Stimulated activated naive CD8-positive, alpha-beta T cell treated with anti-CD3 and anti-CD28 coated beads, Interleukin-15, amount 100 ng/mL, for 72 hours (primary cell): ENCODE measurements around the gene HAGH.
"Not testable (repeated sequence)": the region's sequence is repeated elsewhere in the genome, so short reads cannot be mapped to it uniquely, and the experiment has no call there.

Source experiments
- ATAC-seq: fragments of 150-1000 bp; cut with Tn5 transposase; 2 replicates; pipeline ENCODE4 v1.10.0; 2021; ENCODE audit warnings: mild to moderate bottlenecking, moderate library complexity
- DNase-seq, 2 donors: peaks; one replicate each; pipeline ENCODE4 v3.0.0; 2021 to 2022
- H3K27ac Mint-ChIP-seq, 2 donors: one replicate each; pipeline ENCODE4 v1.8.0; 2022; ENCODE audit warnings: mild to moderate bottlenecking in 2 of 2, mixed read lengths in 2 of 2, moderate library complexity in 2 of 2
- H3K27me3 Mint-ChIP-seq: one replicate; pipeline ENCODE4 v1.8.0; 2022; ENCODE audit warnings: mixed read lengths
- H3K4me1 Mint-ChIP-seq: one replicate; pipeline ENCODE4 v1.8.0; 2022; ENCODE audit warnings: mild to moderate bottlenecking, mixed read lengths
- H3K4me3 Mint-ChIP-seq, 2 donors: one replicate each; pipeline ENCODE4 v1.8.0; 2022; ENCODE audit warnings: mild to moderate bottlenecking in 2 of 2, mixed read lengths in 2 of 2, moderate library complexity in 1 of 2
- H3K9me3 Mint-ChIP-seq, 2 donors: one replicate each; pipeline ENCODE4 v1.8.0; 2022; ENCODE audit warnings: mixed read lengths in 2 of 2

Gene HAGH

DNA sequence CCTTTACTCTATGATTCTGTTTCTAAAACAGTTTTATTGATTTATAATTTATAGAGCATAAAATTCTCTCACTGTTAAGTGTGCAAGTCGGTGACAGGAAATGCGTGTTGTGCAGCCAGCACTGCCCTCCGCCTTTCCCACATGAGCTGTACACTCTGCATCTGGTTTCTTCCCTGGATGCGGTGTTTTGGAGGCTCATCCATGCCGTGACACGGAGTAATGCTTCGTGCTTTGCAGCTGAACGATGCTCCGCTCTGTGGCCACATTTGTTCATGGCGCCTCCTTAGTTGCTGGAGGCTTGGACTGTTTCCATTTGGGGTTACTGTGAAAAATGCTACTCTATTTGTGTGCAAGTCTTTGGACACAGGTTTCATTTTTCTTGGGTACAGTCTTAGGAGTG is 25.9 kb downstream of the HAGH start:
- DNase-seq, result no peak
- Mint-ChIP-seq H3K9me3 (peaks cover 13 to 23% of the 10 kb centered on the region in 2 donors), H3K27me3 (no peaks in the 10 kb centered on the region), H3K27ac (peak overlapping the region in 1 of 2 donors; percentile 27), H3K4me3 (no peak overlapping the region), H3K4me1 (no peaks in the 10 kb centered on the region)
- no peak for ATAC-seq

DNA sequence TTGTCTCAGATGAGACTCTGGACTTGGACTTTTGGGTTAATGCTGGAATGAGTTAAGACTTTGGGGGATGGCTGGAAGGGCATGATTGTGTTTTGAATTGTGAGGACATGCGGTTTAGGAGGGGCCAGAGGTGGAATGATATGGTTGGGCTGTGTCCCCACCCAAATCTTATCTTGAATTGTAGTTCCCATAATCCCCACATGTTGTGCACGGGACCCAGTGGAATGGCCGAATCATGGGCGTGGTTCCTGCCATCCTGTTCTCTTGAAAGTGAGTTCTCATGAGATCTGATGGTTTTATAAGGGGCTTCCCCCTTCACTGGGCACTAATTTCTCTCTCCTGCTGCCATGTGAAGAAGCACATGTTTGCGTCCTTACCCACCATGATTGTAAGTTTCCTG is 27.4 kb downstream of the HAGH start:
- H3K4me3 Mint-ChIP-seq, H3K4me1 Mint-ChIP-seq, H3K27me3 Mint-ChIP-seq, ATAC-seq, H3K27ac Mint-ChIP-seq, DNase-seq: not testable (repeated sequence)
- peaks cover 13 to 23% of the 10 kb centered on the region in 2 donors for H3K9me3 Mint-ChIP-seq

DNA sequence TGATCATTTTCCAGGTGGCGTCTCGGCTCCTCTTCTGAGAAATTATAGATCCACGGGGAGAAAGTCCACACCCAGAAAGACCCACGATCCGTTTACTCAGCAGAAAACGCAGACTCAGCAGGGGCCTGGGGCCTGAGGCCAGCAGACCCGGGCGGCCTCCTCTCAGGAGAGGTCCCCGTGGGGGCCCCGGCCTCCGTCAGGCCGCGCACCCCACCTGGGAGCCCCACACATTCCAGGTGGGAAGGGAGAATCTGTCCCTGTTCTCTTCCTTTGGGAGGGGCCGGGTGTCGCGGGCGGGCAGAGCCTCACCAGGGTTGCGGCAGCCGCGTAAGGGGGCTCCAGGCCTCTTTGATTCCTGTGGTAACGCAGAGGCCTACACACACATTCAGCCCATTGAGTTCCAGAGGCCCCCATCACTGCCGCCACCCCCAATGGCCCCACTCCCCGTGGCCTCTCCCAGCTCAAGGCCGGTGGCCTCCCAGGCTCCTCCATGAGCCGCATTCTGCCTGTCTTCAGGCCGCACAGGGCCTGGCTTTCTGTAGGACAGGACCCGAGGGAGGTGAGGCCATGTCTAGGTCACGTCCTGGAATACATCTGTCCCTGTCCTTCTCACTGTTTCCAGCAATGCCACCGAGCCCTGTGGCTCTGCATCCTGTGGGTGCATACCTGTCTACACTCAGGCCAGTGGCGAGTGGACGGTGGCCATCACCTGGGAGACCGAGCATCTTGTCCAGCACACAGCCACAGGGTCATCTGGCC is 31.5 kb downstream of the HAGH start:
- Mint-ChIP-seq H3K27me3 (no peaks in the 10 kb centered on the region), H3K27ac (no peak overlapping the region)
- ATAC-seq, result no peak

DNA sequence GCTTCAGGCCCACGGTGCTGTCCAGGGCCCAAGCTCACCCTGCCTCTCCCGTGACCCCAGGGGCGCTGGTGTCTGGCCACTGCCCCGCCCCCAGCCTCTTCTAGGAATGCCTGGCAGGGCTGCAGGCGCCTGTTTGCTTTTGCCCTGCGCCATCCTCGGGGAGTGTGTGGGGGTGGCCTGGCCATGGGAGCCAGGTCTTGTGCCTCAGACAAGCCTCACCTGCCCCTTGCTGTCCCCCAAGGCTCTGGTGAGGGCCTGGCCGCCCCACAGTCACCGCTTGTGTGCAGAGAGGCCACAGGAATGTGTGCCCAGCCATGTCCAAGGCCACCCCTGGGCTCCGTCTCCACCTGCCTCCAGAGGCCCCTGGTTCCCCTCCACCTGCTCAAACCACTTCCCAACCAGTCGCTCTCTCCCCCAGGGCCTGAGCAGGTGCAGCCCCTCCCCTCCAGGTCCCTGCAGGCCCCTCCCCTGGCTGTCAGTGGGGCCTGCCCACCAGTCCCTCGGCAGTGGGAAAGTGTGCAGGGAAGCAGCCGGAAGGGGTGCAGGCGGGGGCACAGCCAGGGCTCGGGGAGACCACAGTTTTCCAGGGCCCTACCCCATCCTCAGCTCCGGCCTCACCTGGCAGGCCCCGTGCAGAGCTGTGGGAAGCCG is 32.3 kb downstream of the HAGH start:
- DNase-seq (peak in 1 of 2 donors; percentile 8), ATAC-seq (no peak)
- Mint-ChIP-seq H3K4me3 (no peak overlapping the region), H3K27ac (no peak overlapping the region), H3K9me3 (peaks cover 5 to 14% of the 10 kb centered on the region in 2 donors), H3K27me3 (no peaks in the 10 kb centered on the region), H3K4me1 (no peaks in the 10 kb centered on the region)

More for the DNA sequence above, 31.5 kb downstream of the HAGH start:
- H3K4me1 Mint-ChIP-seq, result no peaks in the 10 kb centered on the region
- H3K4me3 Mint-ChIP-seq, result no peak overlapping the region
- peaks cover 13 to 22% of the 10 kb centered on the region in 2 donors for H3K9me3 Mint-ChIP-seq
- DNase-seq, result no peak

DNA sequence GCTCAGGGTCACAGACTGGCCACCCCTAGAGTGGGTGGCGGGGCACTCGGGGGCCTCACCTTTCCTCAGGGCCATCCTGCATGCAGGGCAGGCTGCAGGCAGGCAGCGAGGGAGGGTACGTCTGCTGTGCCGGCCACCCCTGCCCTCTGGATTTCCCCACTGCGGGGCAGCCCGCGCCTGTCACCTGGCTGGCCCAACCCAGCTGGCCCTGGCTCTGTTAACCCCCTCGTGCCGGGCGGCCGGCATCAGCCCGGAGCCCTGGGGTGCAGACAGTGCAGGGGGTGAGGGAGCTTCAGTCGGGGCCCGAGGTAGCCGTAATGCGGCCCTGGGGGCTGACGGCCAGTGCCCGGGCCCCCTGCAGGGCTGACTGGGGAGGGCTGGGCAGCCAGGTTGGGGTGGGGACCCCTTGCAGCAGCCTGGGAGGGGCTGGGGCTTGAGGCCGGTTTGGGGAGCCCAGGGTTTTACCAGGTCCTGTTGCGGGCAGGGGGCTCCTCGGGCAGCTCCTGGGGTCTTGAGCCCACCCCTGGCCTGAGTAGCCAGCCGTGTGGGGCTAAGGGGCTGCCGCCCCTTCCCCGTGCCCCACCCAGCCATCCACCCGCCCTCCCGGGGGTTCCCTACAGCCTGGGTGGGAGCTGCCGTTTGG is 32.9 kb downstream of the HAGH start, which contains the start of gene IGFALS:
Gene IGFALS, minus strand, starts transcription at position 128 of the 643 bp plus-strand sequence. Its CDS starts 53 bp downstream, at position 75.
- Mint-ChIP-seq H3K27ac (no peak within 1 kb of the TSS), H3K9me3 (peaks cover 0 to 8% of the 10 kb centered on the region in 2 donors), H3K4me1 (peaks cover 4% of the 10 kb centered on the region), H3K4me3 (no peak within 1 kb of the TSS), H3K27me3 (no peaks in the 10 kb centered on the region)
- ATAC-seq (peak; percentile 14), DNase-seq (peak in 1 of 2 donors; percentile 11)

DNA sequence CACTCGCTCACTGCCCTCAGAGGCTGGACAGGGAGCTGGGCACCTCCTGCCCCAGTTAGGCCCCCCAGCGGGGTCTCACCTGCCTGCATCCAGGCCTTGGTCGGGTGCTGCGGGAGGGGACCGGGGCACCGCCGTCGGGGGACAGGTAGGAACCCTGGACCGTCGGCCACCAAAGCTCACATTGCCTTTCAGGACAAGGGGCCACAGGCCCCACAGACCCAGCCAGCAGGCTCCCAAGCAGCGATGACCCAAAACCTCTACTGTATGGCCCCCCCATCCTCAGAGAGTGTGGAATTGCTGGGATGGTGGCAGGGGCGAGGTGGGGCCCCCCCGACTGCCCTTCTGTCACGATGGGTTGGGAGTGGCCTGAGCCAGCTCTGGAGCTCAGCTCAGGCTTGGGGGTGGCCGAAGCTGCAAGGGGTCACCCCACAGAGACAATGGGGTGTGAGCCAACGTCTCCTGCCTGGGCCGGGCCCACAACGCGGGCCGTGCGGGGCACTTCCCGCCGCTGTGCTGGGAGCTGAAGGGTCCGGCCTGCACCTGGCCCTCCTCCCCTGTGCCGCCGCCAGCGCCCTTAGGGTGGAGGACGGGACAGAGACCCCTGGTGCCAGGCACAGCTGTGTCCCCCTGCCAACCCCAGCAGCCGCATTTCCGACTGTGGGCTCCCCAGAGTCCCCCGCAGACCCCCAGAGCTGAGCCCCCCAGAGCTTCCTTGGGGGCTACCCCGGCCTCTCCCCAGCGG is 33.6 kb downstream of the HAGH start:
- Mint-ChIP-seq H3K9me3 (peaks cover 0 to 8% of the 10 kb centered on the region in 2 donors), H3K27me3 (no peaks in the 10 kb centered on the region), H3K4me1 (peaks cover 6% of the 10 kb centered on the region), H3K4me3 (no peak overlapping the region), H3K27ac (no peak overlapping the region)
- peak in 1 of 2 donors; percentile 8 for DNase-seq
- ATAC-seq, result peak; percentile 16

DNA sequence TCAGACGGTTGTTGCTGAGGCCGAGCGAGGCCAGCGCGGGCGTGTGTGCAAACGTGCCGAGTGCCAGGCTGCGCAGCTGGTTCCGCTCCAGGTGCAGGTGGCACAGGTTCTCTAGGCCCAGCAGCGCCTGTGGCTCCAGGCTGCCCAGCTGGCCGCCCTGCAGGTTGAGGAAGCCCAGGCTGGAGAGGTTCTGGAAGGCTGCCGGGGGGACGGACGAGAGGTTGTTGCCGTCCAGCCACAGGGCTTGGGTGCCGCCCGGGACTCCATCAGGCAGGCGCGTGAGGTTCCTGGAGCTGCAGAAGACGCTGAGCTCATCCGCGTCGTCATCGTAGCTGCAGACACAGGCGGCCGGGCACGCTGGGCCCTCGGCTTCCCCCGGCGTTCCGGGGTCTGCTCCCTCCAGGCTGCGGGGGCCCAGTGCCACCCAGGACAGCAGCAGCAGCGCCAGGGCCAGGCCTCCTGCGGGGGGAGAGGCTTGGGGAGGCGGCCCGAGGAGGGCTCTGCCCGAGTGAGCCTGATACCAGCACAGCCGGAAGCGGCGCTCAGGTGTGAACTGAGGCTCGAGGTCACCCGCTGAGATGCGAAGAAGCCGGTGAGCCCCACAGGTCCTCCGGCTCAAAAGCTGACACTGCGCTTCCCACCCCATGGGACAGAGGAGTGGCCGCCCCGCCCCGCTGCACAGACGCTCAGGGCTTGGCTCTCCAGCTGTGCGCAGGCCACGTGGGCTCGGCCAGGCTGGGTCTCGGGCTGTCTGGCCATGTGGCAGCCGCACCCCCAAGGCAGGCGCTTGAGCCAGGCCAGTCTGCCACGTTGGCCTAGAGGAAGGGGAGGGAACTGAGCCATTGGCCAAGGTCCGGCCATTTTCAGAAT is 34.4 kb downstream of the HAGH start:
- H3K4me1 Mint-ChIP-seq, result peaks cover 6% of the 10 kb centered on the region
- DNase-seq (no peak), ATAC-seq (no peak)
- H3K4me3 Mint-ChIP-seq, result no peak overlapping the region
- H3K27me3 Mint-ChIP-seq, result no peaks in the 10 kb centered on the region
- H3K27ac Mint-ChIP-seq, result no peak overlapping the region
- H3K9me3 Mint-ChIP-seq, result peaks cover 0 to 4% of the 10 kb centered on the region in 2 donors

DNA sequence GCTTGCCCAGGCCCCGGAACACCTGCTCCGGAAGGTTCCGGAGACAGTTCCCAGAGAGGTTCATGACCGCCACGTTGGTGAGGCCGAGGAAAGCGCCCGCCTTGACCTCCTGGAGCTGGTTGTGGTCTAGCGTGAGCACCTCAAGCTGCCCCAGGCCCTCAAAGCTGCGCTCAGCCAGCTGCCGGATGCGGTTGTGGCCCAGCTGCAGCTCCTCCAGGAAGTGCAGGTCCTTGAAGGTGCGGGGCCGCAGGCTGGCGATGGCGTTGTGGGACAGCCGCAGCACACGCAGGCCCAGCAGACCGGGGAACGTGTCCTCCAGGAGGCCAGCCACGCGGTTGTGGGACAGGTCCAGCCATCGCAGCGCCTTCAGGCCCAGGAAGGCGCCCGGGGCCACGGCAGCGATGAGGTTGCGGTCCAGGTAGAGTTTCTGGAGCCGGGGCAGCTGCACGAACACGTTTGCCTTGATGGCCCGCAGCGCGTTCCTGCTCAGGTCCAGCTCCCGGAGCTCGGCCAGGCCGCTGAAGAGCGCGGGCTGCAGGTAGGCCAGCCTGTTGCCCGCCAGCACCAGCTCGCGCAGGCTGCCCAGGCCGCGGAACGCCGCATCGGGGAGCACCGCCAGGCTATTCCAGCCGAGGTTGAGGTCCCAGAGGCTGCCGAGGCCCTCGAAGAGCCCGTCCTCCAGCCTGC is 35.2 kb downstream of the HAGH start:
- Mint-ChIP-seq H3K27me3 (no peaks in the 10 kb centered on the region), H3K4me1 (peaks cover 6% of the 10 kb centered on the region), H3K9me3 (no peaks in the 10 kb centered on the region), H3K27ac (no peak overlapping the region), H3K4me3 (no peak overlapping the region)
- DNase-seq (peak in 1 of 2 donors; percentile 10), ATAC-seq (no peak)

DNA sequence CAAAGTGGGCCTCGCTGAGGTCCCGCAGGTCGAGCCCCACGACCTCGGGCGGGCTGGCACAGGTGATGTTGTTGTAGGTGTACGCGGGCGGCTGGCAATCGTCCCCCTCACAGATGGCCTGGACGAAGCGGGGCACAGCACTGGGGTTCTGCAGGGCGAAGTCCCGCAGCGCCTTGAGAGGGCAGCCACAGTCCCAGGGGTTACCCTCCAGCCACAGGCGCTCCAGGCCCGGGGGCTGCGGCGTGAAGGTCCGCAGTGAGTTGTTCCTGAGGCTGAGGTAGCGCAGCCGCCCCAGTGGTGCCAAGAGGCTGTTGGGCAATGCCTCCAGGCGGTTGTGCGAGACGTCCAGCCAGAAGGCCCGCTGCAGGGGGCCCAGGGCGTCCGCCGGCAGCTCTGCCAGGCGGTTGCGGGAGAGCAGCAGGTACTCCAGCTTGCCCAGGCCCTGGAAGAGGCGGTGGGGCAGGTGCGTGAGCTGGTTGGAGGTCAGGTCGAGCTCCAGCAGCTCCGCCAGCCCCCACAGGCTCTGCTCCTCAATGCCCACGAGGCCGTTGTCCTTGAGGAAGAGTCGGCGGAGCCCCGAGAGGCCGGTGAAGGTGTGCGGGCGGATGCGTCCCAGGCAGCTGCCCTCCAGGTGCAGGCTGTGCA is 35.9 kb downstream of the HAGH start:
- DNase-seq (no peak), ATAC-seq (no peak)
- Mint-ChIP-seq H3K4me1 (peaks cover 8% of the 10 kb centered on the region), H3K27me3 (no peaks in the 10 kb centered on the region), H3K27ac (no peak overlapping the region), H3K4me3 (no peak overlapping the region), H3K9me3 (no peaks in the 10 kb centered on the region)

DNA sequence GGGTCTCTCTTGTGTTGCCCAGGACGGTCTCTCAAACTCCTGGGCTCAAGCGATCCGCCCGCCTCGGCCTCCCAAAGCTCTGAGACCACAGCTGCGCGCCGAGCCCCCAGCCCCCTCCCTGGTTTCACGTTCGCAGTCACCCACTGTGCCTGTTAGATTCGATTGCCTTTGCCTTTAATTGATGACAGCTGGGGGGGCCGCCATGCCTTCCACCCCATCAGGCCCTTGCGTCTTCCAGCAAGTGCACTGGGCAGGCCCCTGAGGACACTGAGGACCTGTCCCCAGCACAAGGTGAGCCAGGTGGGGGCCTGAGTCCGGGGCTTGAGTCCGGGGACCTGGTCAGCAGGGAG is 36.4 kb downstream of the HAGH start:
- Mint-ChIP-seq H3K4me3 (no peak overlapping the region), H3K4me1 (peaks cover 13% of the 10 kb centered on the region), H3K9me3 (no peaks in the 10 kb centered on the region), H3K27me3 (no peaks in the 10 kb centered on the region), H3K27ac (no peak overlapping the region)
- ATAC-seq, result no peak
- DNase-seq, result no peak

DNA sequence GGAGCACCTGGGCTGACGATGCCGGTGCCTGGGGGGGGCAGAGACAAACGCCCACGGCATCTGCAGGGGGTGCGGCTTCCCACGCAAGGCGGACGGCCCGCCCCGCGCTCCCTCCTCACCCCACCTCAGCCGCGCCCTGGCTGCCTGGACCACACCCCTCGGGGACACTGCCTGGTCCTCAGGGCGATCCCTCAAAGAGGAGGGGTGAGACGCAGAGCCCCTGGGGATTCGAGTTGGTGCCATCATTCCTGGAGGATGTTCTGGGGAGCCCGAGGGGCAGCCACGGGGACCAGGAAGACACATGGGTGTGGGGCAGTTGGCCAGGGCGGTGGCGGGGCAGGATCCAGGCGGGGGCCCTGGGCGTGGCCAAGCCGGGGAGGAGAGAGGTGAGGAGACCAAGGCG is 37.0 kb downstream of the HAGH start:
- Mint-ChIP-seq H3K9me3 (no peaks in the 10 kb centered on the region), H3K4me3 (no peak overlapping the region), H3K4me1 (peaks cover 17% of the 10 kb centered on the region), H3K27ac (no peak overlapping the region), H3K27me3 (no peaks in the 10 kb centered on the region)
- peak in 1 of 2 donors; percentile 12 for DNase-seq
- ATAC-seq, result no peak

DNA sequence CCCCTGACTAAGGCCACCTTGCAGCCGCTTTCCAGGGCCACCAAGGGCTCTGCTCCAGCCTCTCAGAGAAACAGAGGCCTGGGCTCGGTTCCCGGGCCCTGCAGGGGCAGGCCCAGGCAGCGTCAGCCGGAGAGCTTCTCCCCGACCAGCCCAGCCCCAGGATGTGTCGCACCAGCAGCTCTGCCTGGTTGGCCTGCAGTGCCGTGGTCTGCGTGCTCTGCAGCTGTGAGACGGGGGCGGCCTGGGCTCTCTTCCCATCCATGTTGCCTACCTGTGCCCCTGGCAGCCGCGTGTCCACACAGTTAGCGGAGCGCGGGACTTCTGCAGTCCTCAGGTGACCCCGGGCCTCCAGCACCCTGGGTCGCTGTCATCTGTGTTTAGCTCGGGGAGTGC is 37.9 kb downstream of the HAGH start:
- no peak for ATAC-seq
- Mint-ChIP-seq H3K9me3 (no peaks in the 10 kb centered on the region), H3K4me3 (no peak overlapping the region), H3K27me3 (no peaks in the 10 kb centered on the region), H3K4me1 (peaks cover 23% of the 10 kb centered on the region), H3K27ac (no peak overlapping the region)
- DNase-seq, result no peak

DNA sequence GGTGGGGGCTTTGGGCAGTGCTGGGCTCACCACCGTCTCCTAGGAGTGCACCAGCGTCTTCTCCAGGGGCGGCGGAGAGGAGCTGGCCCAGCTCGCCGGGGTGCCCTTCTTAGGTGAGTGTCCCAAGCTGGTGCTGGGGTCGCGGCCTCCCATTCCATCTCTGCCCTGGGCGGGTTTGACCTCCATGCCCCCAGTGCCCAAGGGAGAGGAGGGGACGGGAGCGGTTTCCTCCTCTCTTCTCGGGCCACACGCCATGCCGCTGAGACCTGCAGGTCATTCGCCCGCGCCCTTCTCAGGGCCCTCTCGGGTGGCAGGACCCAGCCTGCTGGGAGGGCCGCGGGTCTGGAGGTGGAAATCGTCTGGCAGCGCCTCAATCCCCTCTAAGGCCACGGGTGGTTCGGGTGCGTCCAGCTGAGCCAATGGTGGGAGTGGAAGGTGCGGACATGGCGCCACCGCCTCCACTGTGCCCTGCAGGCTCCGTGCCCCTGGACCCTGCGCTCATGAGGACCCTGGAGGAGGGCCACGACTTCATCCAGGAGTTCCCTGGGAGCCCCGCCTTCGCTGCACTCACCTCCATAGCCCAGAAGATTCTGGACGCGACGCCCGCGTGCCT is 38.4 kb downstream of the HAGH start:
- Mint-ChIP-seq H3K4me3 (no peak overlapping the region), H3K27ac (no peak overlapping the region), H3K27me3 (no peaks in the 10 kb centered on the region), H3K4me1 (peaks cover 28% of the 10 kb centered on the region), H3K9me3 (no peaks in the 10 kb centered on the region)
- ATAC-seq (no peak), DNase-seq (no peak)
